ENCODE results near the gene APEX2. TPM values are rescaled to one million over a fixed set of nuclear protein-coding genes. Genes with fewer than 3 reads are reported as not detected.
"Not testable (repeated sequence)": the region's sequence is repeated elsewhere in the genome, so short reads cannot be mapped to it uniquely, and the experiment has no call there.

The APEX2 gene
- total RNA-seq, 1 experiment from 2014 or later: 10.8 TPM

DNA sequence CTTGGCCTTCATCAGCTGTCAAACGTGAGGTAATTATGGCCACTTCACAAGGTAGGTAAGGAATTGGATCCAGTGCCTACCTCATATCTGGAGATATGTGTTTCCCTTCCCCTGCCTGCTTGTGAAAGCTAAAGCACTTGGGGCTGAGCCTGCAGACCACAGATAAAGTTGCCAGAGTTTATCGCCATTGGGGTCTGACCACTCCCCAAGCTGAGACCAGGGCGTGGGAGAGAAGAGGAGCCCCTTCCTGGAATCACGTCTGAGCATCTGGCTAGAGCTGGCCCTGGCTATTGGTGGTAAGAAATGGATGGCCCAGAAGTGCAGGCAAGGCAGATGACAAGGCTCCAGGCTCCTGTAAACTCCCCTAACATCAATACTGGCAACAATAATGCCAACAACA is 27.9 kb downstream of the APEX2 start:
- Histone ChIP-seq H3K4me1 (ENCODE audit: low read length) (no peaks in the 10 kb centered on the region), H3K4me3 (ENCODE audit: low read length) (no peak overlapping the region), H3K9ac (ENCODE audit: low read length) (no peak overlapping the region), H3K79me2 (ENCODE audit: low read length) (no peaks in the 10 kb centered on the region), H3K4me2 (ENCODE audit: low read depth, low read length, poor library complexity, severe bottlenecking) (no peak overlapping the region), H2AFZ (ENCODE audit: low read length) (no peak overlapping the region), H3K27ac (ENCODE audit: low read length) (no peak overlapping the region), H4K20me1 (ENCODE audit: insufficient read depth, low read depth, low read length) (no peaks in the 10 kb centered on the region), H3K9me3 (ENCODE audit: low read length) (no peaks in the 10 kb centered on the region), H3K9me2 (replicated peaks; ENCODE audit: insufficient read depth, low read length) (no peaks in the 10 kb centered on the region), H3K36me3 (ENCODE audit: insufficient read depth, low read length) (no peaks in the 10 kb centered on the region), H3K27me3 (ENCODE audit: low read length) (no peaks in the 10 kb centered on the region)
- DNase-seq: no peak

DNA sequence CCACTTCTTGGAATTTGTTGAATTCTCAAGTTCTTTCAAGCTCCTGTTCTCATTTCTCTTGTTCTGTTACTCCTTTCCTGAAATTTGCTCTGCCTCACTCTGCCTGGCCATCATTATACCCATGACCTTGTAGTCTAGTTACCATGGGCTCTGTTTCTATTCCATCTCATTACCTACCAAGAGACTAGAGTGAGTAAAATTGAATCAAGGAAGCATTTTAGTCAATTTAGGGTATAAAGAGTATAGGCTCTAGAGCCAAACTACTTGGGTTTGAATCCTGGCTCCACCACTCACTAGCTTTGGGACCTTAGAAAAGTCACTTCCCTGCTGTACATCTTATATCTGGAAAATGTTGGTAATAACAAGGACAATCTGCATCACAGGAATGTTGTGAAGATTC is 28.4 kb downstream of the APEX2 start:
- Histone ChIP-seq H3K36me3 (ENCODE audit: insufficient read depth, low read length) (no peaks in the 10 kb centered on the region), H3K9me3 (ENCODE audit: low read length) (no peaks in the 10 kb centered on the region), H3K4me3 (ENCODE audit: low read length) (no peak overlapping the region), H4K20me1 (ENCODE audit: insufficient read depth, low read depth, low read length) (no peaks in the 10 kb centered on the region), H3K9ac (ENCODE audit: low read length) (no peak overlapping the region), H3K9me2 (replicated peaks; ENCODE audit: insufficient read depth, low read length) (no peaks in the 10 kb centered on the region), H3K4me2 (ENCODE audit: low read depth, low read length, poor library complexity, severe bottlenecking) (no peak overlapping the region), H3K4me1 (ENCODE audit: low read length) (no peaks in the 10 kb centered on the region), H3K79me2 (ENCODE audit: low read length) (no peaks in the 10 kb centered on the region), H2AFZ (ENCODE audit: low read length) (no peak overlapping the region), H3K27ac (ENCODE audit: low read length) (no peak overlapping the region), H3K27me3 (ENCODE audit: low read length) (no peaks in the 10 kb centered on the region)
- DNase-seq: no peak

- no peak overlapping the region for H3K27ac ChIP-seq (ENCODE audit: low read length)
- H3K36me3 ChIP-seq (ENCODE audit: insufficient read depth, low read length): no peaks in the 10 kb centered on the region
- H3K9me3 ChIP-seq (ENCODE audit: low read length): no peaks in the 10 kb centered on the region
- no peaks in the 10 kb centered on the region for H3K27me3 ChIP-seq (ENCODE audit: low read length)
- no peaks in the 10 kb centered on the region for H3K79me2 ChIP-seq (ENCODE audit: low read length)
- H3K4me1 ChIP-seq (ENCODE audit: low read length): no peaks in the 10 kb centered on the region
- no peak for DNase-seq
- H2AFZ ChIP-seq (ENCODE audit: low read length): no peak overlapping the region
- H3K9me2 ChIP-seq (replicated peaks; ENCODE audit: insufficient read depth, low read length): no peaks in the 10 kb centered on the region
- no peak overlapping the region for H3K4me2 ChIP-seq (ENCODE audit: low read depth, low read length, poor library complexity, severe bottlenecking)
- H4K20me1 ChIP-seq (ENCODE audit: insufficient read depth, low read depth, low read length): no peaks in the 10 kb centered on the region
- H3K9ac ChIP-seq (ENCODE audit: low read length): no peak overlapping the region
- H3K4me3 ChIP-seq (ENCODE audit: low read length): no peak overlapping the region
Observed at GRCh38 chrX:55029291-55029690, 29.1 kb downstream of the APEX2 start.

- no peak for DNase-seq
- no peaks in the 10 kb centered on the region for H3K9me3 ChIP-seq (ENCODE audit: low read length)
- H3K4me3 ChIP-seq (ENCODE audit: low read length): no peak within 1 kb of the TSS
- no peak within 1 kb of the TSS for H3K4me2 ChIP-seq (ENCODE audit: low read depth, low read length, poor library complexity, severe bottlenecking)
- no peaks in the 10 kb centered on the region for H3K4me1 ChIP-seq (ENCODE audit: low read length)
- no peaks in the 10 kb centered on the region for H3K9me2 ChIP-seq (replicated peaks; ENCODE audit: insufficient read depth, low read length)
- no peaks in the 10 kb centered on the region for H4K20me1 ChIP-seq (ENCODE audit: insufficient read depth, low read depth, low read length)
- H3K79me2 ChIP-seq (ENCODE audit: low read length): no peaks in the 10 kb centered on the region
- no peak within 1 kb of the TSS for H2AFZ ChIP-seq (ENCODE audit: low read length)
- no peaks in the 10 kb centered on the region for H3K36me3 ChIP-seq (ENCODE audit: insufficient read depth, low read length)
- H3K27me3 ChIP-seq (ENCODE audit: low read length): no peaks in the 10 kb centered on the region
- no peak within 1 kb of the TSS for H3K9ac ChIP-seq (ENCODE audit: low read length)
- no peak within 1 kb of the TSS for H3K27ac ChIP-seq (ENCODE audit: low read length)
Observed at GRCh38 chrX:55030271-55031205, 30.4 kb downstream of the APEX2 start, which contains the start of gene ALAS2. Gene ALAS2, minus strand, starts transcription at chrX:55030977. Its CDS starts 4,977 bp downstream, at chrX:55026000.

GRCh38 chrX:55033429-55033828 is 33.3 kb downstream of the APEX2 start:
- Histone ChIP-seq H3K36me3 (ENCODE audit: insufficient read depth, low read length) (no peaks in the 10 kb centered on the region), H3K79me2 (ENCODE audit: low read length) (no peaks in the 10 kb centered on the region), H3K9ac (ENCODE audit: low read length) (no peak overlapping the region), H3K9me3 (ENCODE audit: low read length) (no peaks in the 10 kb centered on the region), H3K4me1 (ENCODE audit: low read length) (no peaks in the 10 kb centered on the region), H3K4me3 (ENCODE audit: low read length) (no peak overlapping the region), H3K9me2 (replicated peaks; ENCODE audit: insufficient read depth, low read length) (no peaks in the 10 kb centered on the region), H3K27ac (ENCODE audit: low read length) (no peak overlapping the region), H4K20me1 (ENCODE audit: insufficient read depth, low read depth, low read length) (no peaks in the 10 kb centered on the region), H2AFZ (ENCODE audit: low read length) (no peak overlapping the region), H3K27me3 (ENCODE audit: low read length) (no peaks in the 10 kb centered on the region), H3K4me2 (ENCODE audit: low read depth, low read length, poor library complexity, severe bottlenecking) (no peak overlapping the region)
- no peak for DNase-seq

DNA sequence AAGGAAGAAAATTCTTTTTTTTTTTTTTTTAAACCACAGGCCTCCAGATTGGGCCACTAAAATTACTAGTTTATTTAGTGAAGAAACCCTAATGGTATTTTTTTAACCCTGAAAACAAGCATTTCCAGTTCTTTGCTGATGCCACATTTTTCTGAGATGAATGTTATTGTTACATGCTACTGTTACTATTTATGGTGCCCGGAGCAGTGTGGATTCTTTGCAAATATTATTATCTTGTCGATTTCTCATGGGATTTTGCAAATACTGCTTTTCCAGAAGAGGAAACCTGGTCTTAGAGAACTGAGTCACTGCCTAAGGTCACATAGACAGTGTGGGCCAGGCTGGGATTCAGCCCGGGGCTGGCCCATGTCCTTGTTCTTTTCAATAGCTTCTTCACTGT is 39.3 kb downstream of the APEX2 start:
- Histone ChIP-seq H3K4me2 (ENCODE audit: low read depth, low read length, poor library complexity, severe bottlenecking) (no peak overlapping the region), H3K27ac (ENCODE audit: low read length) (no peak overlapping the region), H3K4me3 (ENCODE audit: low read length) (no peak overlapping the region), H3K79me2 (ENCODE audit: low read length) (no peaks in the 10 kb centered on the region), H3K27me3 (ENCODE audit: low read length) (no peaks in the 10 kb centered on the region), H3K4me1 (ENCODE audit: low read length) (no peaks in the 10 kb centered on the region), H3K9ac (ENCODE audit: low read length) (no peak overlapping the region), H3K9me2 (replicated peaks; ENCODE audit: insufficient read depth, low read length) (no peaks in the 10 kb centered on the region), H3K9me3 (ENCODE audit: low read length) (no peaks in the 10 kb centered on the region), H3K36me3 (ENCODE audit: insufficient read depth, low read length) (no peaks in the 10 kb centered on the region), H2AFZ (ENCODE audit: low read length) (no peak overlapping the region), H4K20me1 (ENCODE audit: insufficient read depth, low read depth, low read length) (no peaks in the 10 kb centered on the region)
- DNase-seq: no peak

- no peaks in the 10 kb centered on the region for H3K9me3 ChIP-seq (ENCODE audit: low read length)
- DNase-seq: no peak
- no peak overlapping the region for H3K4me3 ChIP-seq (ENCODE audit: low read length)
- H3K27me3 ChIP-seq (ENCODE audit: low read length): no peaks in the 10 kb centered on the region
- H4K20me1 ChIP-seq (ENCODE audit: insufficient read depth, low read depth, low read length): no peaks in the 10 kb centered on the region
- H3K79me2 ChIP-seq (ENCODE audit: low read length): no peaks in the 10 kb centered on the region
- H2AFZ ChIP-seq (ENCODE audit: low read length): no peak overlapping the region
- no peaks in the 10 kb centered on the region for H3K9me2 ChIP-seq (replicated peaks; ENCODE audit: insufficient read depth, low read length)
- H3K36me3 ChIP-seq (ENCODE audit: insufficient read depth, low read length): no peaks in the 10 kb centered on the region
- no peak overlapping the region for H3K9ac ChIP-seq (ENCODE audit: low read length)
- no peaks in the 10 kb centered on the region for H3K4me1 ChIP-seq (ENCODE audit: low read length)
- no peak overlapping the region for H3K4me2 ChIP-seq (ENCODE audit: low read depth, low read length, poor library complexity, severe bottlenecking)
- no peak overlapping the region for H3K27ac ChIP-seq (ENCODE audit: low read length)
Observed at GRCh38 chrX:55041514-55041913, 41.4 kb downstream of the APEX2 start.

DNA sequence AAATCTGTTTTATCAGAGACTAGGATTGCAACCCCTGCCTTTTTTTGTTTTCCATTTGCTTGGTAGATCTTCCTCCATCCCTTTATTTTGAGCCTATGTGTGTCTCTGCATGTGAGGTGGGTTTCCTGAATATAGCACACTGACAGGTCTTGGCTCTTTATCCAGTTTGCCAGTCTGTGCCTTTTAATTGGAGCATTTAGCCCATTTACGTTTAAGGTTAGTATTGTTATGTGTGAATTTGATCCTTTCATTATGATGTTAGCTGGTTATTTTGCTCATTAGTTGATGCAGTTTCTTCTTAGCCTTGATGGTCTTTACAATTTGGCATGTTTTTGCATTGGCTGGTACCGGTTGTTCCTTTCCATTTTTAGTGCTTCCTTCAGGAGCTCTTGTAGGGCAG is 50.4 kb downstream of the APEX2 start:
- not testable (repeated sequence) for DNase-seq; H3K27ac ChIP-seq (ENCODE audit: low read length); H4K20me1 ChIP-seq (ENCODE audit: insufficient read depth, low read depth, low read length); H3K4me2 ChIP-seq (ENCODE audit: low read depth, low read length, poor library complexity, severe bottlenecking); H3K9me3 ChIP-seq (ENCODE audit: low read length); H3K27me3 ChIP-seq (ENCODE audit: low read length); H3K36me3 ChIP-seq (ENCODE audit: insufficient read depth, low read length); H3K4me1 ChIP-seq (ENCODE audit: low read length); H3K79me2 ChIP-seq (ENCODE audit: low read length); H3K9ac ChIP-seq (ENCODE audit: low read length); H3K9me2 ChIP-seq (replicated peaks; ENCODE audit: insufficient read depth, low read length); H3K4me3 ChIP-seq (ENCODE audit: low read length); H2AFZ ChIP-seq (ENCODE audit: low read length)
